HG03565 (cell line): ENCODE results near the gene ORM1.
"Not testable (repeated sequence)": the region's sequence is repeated elsewhere in the genome, so short reads cannot be mapped to it uniquely, and the experiment has no call there.

Experiments used
- ATAC-seq: cut with Tn5 transposase; IDR thresholded peaks from one replicate; pipeline ENCODE4 v1.9.1; 2021; ENCODE audit warnings: mild to moderate bottlenecking, moderate library complexity; ENCODE audit not compliant: unreplicated experiment

Gene ORM1

DNA sequence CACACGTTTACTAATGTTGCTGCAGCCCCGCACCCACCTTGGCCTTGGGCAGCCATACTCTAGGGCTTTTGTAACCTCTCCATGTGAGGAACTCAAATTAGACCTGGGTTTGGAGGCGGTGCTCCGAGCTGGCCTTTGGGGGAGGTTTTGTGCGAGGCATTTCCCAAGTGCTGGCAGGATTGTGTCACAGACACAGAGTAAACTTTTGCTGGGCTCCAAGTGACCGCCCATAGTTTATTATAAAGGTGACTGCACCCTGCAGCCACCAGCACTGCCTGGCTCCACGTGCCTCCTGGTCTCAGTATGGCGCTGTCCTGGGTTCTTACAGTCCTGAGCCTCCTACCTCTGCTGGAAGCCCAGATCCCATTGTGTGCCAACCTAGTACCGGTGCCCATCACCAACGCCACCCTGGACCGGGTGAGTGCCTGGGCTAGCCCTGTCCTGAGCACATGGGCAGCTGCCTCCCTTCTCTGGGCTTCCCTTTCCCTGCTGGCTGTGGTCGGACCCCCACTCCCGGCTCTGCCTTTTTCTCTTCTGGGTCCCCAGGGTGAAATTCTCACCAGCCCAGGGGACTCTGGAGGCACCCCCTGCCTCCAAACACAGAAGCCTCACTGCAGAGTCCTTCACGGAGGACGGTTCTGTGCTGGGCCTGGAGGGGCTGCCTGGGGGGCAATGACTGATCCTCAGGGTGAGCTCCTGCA, at the start of gene ORM1:
ORM1 (plus strand) TSS at position 268 of the 701 bp plus-strand sequence; CDS start at position 304, 36 bp downstream.
- not testable (repeated sequence) for ATAC-seq

DNA sequence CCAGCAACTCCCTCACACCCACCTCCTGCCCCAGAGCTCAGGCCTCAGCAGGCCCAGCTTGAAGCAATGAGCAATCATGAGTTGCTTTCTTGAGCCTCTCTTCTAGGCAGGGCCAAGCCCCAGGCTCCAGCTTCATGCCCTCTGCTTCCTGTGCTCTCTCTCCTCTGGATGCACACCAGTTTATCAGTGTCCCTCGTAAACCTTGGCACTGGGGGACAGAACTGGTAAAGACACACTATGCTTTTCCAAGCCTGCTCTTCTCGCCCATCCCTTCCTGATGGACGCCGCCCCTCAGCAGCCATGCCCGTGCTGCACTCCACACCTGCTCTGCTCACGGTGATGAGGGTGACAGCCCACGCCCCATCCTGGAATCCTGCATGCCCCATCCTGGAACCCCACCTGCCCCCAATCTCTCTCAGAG, 49.4 kb upstream of the ORM1 start:
- ATAC-seq = no peak

DNA sequence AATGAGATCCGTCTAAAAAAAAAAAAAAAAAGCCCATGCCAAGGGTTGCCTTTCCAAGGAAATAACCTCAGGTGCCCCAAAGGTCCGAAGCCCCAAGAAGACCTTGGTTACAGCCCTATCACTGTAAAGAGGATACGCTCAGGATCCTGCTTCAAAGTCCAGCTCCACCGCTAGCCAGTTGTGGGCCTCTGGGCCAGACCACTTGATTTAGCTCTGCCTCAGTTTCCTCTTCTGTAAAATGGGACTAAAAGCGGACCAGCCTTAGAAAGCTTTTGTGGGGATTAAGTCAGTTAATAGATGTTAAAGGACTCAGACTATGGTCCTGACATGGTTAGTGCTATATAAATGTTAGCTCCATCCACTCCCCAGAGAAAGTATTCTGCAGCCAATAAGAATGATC, 48.7 kb upstream of the ORM1 start:
- no peak for ATAC-seq

DNA sequence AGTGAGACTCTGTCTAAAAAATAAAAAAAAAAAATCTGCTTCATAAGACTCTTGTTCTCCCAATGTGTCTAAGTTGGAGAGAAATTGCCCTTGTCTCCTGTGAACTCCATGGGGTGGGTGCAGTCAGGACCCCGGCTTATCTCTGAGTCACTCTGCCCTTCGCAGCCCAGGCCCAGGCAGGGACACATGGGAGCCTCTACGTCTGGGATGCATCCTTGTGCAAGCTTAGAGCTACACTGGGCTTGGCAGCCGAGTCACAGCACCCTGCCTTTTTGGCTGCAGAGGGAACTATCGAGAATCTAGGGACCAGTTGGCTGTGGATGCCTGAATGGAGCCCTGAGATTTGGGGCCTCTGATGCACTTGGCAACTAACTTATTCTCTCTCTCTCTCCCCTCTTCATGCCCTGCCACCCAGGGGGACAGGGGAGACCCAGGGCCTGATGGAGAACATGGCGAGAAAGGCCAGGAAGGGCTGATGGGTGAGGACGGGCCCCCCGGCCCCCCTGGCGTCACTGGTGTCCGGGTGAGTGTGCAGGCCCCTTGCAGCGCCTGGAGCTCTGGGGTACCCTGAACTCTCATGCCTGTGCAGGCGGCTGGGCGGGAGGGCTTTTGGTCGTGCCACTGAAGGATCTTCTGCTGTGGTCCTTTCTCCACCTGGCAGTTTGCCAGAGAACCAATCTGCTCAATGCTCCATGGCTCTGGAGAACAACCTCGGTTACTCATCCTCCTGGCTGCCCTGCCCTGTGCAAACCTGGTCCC, 47.5 kb upstream of the ORM1 start:
- ATAC-seq = no peak

DNA sequence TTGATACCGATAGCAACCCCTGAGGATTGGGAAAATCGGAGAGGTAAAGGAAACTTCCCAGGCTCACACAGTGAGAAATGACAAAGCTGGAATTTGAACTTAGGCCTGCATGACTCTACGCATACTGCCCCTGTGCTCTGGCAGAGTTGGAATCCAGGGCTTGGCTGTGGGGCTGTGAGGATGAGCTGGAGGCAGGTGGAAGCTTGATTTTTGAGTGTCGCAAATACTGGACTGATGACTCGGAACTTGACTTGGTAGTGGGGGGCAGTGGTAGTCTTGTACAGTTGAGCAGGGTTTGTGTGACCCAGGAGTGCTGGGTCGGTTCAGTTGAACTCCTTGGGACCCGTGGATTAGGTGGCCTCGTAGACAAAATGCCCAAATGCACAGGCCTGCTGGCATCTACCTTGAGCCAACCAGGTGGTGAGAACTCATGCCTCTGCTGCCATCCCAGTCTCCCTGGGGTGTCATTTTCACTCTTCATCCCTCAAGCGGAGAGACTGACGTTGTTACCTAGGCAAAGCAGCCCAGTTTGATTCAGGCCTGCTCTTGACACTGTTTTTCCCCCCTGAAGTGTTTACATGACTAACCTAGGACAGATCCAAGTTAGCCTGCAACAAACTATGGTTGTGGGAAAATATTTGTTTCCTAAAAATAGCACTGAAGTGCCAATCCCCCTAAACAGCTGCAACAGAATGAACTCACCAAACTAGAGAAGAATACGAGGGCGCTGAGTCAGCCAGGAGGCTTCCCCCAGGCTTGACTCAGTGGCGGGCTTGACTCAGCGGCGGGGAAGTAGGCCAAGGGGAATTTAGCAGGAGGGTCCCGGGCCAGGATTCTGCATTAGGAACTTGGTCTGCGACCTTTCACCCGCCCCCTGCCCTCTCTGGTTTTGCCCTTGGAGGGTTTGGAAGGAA, 45.7 kb upstream of the ORM1 start:
- ATAC-seq = no peak

DNA sequence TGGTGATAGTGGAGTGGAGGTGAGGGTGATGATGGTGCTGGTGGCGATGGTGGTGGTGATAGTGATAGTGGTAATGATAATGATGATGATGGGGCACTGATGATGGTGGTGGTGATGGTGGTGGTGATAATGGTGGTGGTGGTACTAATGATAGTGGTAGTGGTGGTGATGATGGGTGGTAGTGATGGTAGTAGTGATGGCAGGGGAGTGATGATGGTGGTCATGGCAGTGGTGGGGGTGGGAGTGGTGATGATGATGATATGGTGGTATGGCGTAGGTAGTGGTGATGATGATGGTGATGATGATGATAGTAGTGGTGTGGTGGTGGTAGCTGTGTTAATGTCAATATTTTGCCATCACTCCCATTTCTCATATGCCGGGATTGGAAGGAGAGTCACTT, 44.5 kb upstream of the ORM1 start:
- no peak for ATAC-seq

DNA sequence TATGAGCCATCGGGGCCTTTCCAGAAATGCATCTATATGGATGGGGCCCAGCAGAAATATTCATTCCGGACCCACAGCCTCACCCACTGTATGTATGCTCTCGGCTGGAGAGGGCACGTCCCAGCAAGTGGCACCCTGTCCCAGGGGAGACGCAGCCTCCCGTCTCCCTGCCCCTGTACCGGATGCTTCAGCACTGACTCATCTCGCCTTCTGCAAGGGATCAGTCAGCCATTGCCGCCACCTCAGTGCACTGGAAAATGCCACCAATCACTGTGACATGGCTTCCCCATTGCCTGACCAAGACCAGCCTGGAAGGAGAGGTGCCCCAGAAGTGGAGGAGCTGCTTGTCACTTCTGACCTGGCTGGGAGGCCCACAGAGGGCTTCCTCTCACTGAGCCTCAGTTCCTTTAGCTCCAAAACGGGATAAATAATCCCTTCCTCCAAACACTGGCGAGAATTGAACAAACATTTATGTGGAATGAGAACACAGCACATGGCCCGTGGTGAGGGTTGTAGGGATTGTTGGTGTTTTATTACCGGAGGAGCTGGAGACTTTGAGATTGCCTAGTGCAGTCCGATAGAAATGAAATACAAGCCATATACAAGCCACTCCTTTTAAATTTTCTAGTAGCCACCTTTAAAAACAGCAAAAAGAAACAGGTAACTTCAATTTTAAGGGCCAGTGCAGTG, 43.9 kb upstream of the ORM1 start:
- no peak for ATAC-seq

DNA sequence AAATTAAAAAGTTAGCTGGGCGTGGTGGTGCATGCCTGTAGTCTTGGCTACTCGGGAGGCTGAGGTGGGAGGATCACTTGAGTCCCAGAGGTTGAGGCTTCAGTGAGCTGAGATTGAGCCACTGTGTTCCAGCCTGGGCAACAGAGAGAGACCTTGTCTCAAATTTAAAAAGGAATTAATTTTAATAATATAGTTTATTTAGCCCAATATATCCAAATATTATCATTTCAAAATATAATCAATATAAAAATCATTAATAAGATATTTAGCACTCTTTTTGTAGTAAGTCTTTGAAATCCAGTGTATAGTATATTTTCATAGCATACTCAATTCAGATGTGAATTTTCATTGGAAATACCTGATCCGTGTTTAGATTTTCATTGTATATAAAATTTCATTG, 43.2 kb upstream of the ORM1 start:
- no peak for ATAC-seq

DNA sequence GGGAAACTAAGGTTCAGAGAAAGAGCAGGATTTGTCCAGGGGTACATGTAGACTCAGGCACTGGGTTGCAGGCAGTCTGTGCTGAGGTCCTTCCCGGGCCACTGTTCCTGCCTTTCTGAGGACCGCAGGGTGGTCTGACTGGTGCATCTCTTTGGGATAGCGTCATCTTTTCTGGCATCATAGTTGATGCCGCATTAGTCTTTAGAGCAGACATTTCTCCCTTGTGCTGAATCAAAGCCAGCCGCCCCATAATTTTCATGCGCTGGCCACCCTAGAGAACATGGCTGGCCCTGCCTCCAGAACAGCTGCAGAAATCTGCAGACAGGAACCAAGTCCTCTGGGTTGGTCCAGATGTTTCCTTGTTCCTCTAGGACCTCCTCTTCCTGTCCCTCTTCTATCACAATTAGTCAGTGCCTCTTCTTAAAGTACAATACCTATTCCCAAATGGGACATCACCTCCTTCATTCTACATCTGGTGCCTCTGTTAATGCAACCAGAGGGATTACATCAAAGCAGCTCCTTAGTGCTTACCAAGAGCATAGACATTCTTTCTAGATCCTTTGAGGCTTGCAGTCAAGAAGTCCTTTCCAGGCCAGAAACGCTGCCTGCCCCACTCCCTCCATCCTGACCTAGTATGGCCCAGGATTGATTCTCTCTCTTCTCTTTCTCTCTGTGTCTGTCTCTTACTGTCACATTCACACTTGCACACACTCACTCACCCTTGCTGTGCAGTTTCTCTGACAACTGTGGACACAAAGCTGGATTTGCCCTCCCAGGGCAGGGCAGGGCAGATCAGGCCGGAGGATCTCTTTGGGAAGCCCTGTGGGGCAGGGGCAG, 42.0 kb upstream of the ORM1 start:
- no peak for ATAC-seq

DNA sequence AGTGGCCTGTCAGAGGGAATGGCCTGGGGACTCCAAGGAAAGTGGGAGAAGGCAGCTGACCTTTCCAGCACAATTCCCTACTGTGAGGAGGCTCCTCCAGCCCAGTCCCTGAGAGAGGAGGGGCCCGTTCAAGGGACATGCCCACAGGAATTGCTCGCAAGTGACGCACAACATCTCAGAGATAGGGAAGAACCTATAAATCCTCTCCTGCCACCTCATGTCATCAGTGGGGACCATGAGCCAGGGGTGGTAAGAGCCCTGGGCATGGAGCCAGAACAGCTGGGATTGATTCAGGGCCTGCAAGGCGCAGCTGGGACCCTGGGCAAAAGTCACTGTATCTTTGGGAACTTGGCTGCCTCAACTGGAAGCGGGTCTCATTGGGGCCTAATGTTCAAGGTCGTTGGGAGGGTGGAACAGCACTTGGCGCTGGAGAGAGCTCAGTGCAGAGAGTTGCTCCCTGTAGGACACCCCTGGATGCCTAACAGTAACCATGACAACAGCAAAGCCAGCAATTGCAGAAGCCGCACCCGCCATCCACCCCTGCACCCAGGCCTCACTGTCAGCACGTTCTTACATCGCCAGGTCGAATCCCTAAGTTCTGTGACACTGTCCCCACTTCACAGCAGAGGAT, 41.3 kb upstream of the ORM1 start:
- ATAC-seq = no peak

DNA sequence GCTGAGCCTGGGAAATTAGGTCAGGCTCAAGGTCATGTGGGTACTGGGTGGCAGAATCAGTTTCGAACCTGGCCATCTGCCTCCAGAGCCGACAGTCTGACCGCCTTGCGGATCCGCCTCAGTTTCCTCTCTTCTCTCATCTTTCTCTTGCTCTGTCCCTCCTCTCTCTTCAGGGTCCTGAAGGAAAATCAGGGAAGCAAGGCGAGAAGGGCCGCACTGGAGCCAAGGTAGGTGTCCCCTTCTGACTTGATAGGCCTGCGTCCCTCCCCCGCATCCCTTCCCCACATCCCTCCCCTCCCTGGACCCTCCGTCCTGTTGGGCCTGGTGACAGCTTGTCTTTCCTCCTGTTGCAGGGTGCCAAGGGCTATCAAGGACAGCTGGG, 40.8 kb upstream of the ORM1 start:
- no peak for ATAC-seq

DNA sequence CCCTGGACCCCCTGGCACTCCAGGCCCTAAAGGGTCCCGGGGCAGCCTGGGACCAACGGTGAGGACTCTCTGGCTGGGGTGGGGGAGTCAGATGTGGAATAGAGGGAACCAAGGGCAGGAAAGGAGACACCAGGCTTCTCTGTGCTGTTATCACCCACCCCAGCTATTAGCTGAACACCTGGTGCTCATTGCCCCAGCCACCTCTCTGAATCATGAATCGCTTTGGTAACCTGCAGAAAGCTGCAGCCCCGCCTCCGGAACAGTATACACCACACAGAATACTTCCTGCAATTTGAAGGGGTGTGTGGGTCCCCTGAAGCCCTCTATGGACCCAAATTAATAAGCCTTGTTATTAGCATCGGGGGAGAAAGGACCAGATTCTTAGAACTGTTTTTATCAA, 40.4 kb upstream of the ORM1 start:
- no peak for ATAC-seq

DNA sequence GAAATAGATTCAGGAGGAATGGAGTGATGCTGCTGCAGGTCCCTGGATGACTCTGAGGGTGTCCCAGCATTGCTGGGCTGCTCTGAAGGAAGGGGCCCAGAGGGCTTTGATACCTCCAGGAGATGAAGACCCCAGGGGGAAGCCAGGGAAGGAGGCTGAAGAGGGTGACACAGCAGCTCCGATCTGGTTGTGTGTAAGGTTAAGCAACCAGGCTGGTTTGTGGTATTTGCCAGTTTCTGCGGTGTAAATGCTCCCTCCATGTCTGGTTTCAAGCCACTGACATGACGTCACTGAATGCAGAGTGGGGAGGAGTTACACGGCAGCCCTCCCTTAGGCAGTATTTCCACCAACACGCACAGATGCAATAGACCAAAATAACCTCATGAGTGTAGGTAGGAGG, 40.0 kb upstream of the ORM1 start:
- no peak for ATAC-seq

DNA sequence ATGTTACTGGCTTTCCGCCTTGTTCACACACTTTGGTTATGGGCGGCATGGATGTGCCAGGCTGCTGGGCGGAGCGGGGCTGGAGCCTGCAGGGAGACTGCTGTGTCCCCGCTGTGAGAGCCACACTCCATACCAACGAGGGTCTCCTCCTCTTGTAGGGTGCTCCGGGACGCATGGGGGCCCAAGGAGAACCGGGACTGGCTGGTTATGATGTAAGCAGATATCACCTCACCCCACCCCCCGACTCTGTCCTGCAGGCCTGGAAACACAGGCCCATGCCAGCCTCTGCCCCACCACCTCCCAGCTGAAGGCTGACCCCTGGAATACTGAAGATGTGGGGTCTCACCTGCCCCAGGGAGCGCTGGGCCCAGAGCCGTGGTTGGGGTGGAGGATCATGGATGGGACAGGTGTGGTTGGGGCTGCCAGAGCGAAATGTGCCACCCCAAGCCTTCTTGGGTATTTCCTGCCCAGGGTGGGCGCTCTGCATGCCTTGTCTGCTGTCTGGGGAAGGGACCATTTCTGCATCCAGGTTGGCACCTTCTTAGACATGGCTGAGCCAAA, 39.3 kb upstream of the ORM1 start:
- no peak for ATAC-seq

DNA sequence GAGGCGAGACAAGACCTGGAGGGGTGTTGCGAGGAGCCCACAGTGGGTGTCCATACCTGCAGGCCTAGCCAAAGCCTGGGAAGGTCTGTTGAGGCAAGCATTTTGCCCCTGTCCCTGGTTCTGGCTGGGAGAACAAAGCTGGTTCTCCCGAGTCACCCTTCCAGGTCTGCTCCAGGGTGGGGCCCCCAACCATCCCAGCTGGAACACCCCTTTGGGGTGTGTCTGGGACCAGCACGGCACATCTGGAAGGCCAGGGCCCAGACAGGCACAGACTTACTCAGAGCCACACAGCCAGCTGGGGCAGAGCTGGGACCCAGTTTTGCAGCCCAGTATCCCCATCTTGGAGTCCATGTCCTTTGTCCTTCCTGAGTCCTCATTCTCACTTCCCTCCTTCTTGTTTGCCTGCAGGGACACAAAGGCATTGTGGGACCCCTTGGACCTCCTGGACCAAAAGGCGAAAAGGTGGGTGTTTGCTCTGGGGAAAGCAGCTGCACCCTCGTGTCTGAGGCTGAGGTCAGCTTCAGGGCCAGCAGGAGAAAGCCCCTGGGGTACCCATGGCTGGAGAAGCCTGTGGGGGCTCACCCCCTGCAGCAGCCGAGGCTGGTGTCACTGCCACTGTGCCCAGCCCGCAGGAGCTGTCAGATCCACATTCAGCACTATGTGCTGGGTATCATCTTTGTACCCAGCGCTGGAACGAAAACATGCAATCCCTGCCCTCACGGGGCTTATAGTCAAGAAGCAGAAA, 38.4 kb upstream of the ORM1 start:
- ATAC-seq = no peak

DNA sequence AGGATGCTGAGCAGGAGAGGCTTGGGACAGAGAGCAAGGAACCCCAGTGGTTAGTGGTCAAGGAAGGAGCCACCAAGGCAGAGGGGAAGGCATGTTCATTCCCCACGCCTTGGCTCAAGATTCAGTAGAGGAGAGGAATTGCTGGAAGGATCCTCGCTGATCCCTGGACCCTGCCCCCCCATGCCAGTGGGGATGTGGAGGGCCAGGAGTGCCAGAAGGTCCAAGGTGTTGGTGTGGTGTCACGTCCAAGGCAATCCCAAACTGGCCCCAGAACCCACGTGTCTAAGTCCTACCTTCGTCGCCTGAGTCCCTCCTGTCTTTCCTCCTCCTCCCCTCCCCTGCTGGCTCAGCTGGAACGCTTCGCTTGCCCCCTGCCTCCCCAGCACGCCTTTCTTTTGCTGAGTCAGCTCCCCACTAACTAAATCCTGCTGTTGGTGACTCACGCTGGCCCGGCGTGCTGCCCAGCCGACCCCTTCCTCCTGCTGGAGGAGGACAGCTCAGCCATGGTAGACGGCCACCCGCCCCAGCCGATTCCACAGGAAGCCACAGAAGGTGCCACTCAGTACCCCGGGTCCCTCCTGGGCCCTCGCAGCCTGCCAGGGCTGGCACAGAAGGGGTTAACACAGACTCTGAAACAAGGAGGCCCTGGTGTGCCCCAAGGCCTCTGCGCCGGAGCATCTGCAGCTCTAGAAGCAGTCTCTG, 37.6 kb upstream of the ORM1 start:
- ATAC-seq = no peak

DNA sequence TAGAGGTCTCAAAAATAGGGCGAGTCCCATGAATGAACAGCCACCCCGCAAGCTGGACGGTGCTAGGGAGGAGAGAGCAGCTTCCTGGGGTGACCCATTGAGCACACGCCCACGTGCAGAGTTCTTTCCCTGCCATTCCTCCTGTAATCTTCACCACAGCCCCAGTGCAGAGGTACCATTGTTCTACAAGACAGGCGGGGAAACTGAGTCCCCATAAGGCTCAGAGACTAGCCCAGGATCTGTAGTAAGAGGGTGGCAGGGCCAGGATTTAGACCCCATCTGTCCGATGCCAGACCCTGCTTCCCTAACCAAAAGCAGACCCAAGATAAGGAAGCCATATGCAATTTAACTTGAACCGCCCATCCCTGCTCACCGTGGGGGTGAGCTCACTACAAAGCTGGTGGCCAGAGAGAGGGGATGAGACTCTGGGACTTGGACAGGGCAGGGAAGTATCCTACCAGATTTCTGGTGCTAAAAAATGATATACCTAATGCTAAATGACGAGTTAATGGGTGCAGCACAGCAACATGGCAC, 36.7 kb upstream of the ORM1 start:
- no peak for ATAC-seq
